HCT116 (cell line): ENCODE data around the gene NHSL1. TPM values are rescaled to one million over a fixed set of nuclear protein-coding genes. Genes with fewer than 3 reads are reported as not detected.

Experiments
- ATAC-seq: fragments of 200-7000 bp; cut with Tn5 transposase; 2 replicates; pipeline ENCODE4 v1.9.1; 2020; ENCODE audit warnings: mild to moderate bottlenecking, moderate library complexity
- BruUV-seq: library from RNA; stranded (reverse); fragments of 400-500 nt; replicated peaks from 2 replicates; lab custom pipeline; 2021; lab: Mats Ljungman, UMichigan
- CTCF ChIA-PET: fragments of 300-600 bp; sonication (Branson Sonifier 250); formaldehyde crosslinking; loops from one replicate; lab custom pipeline; 2021; ENCODE audit warnings: antibody characterized with exemption; lab: Charles Lee
- POLR2A ChIA-PET: fragments of 300-600, 350-600 bp; sonication (Branson Sonifier 250); formaldehyde crosslinking; loops from one replicate; lab custom pipeline; 2021; ENCODE audit warnings: antibody characterized with exemption; lab: Charles Lee
- RAD21 ChIA-PET, 2 experiments: fragments of 300-600 bp; sonication (Branson Sonifier 250); formaldehyde crosslinking; loops; one replicate each; lab custom pipeline; 2023; ENCODE audit warnings: low total read pairs in 2 of 2; ENCODE audit not compliant: uncharacterized antibody in 2 of 2, unreplicated experiment in 2 of 2, low non-redundant PET in 1 of 2; lab: Charles Lee
- DNase-seq: peaks from one replicate; pipeline ENCODE4 v3.0.0-alpha.2; 2010; ENCODE audit warnings: low read depth, low spot score
- H2AFZ ChIP-seq: fragments of 200-600 bp; shearing (Covaris generic), sonication (generic); 2 replicates; pipeline ENCODE4 v1.6.1; 2017; ENCODE audit warnings: low read depth, mixed run types, mixed read lengths, antibody characterized with exemption, low read length; ENCODE audit not compliant: poor library complexity, severe bottlenecking
- H3K27ac ChIP-seq: 2 replicates; pipeline ENCODE4 v1.5.1; 2012; ENCODE audit warnings: low read depth, low read length
- H3K27me3 ChIP-seq: fragments of 200-600 bp; sonication (generic); 2 replicates; pipeline ENCODE4 v1.6.1; 2016; ENCODE audit warnings: mixed run types, low read length, mixed read lengths; ENCODE audit not compliant: insufficient read depth
- H3K36me3 ChIP-seq, 2 experiments: fragments of 200-500 bp in 1 of 2; fragments of 200-600 bp in 1 of 2; sonication (Bioruptor generic) in 1 of 2; sonication (generic) in 1 of 2; 2 replicates each; pipeline versions ENCODE4 v1.5.1 to v1.6.1; 2014 to 2016; ENCODE audit warnings: low read length in 2 of 2, inconsistent platforms in 1 of 2, mixed read lengths in 1 of 2, mixed run types in 1 of 2; ENCODE audit not compliant: insufficient read depth in 2 of 2, control insufficient read depth in 1 of 2
- H3K4me1 ChIP-seq, 2 experiments: fragments of 200-600 bp in 1 of 2; sonication (generic) in 1 of 2; 2 replicates each; pipeline versions ENCODE4 v1.5.1 to v1.6.1; 2012 to 2017; ENCODE audit warnings: low read length in 2 of 2, inconsistent platforms in 1 of 2, mild to moderate bottlenecking in 1 of 2, mixed read lengths in 1 of 2, mixed run types in 1 of 2, moderate library complexity in 1 of 2; ENCODE audit not compliant: insufficient read depth in 2 of 2, control insufficient read depth in 1 of 2
- H3K4me2 ChIP-seq: fragments of 200-600 bp; sonication (generic); 2 replicates; pipeline ENCODE4 v1.6.1; 2017; ENCODE audit warnings: mixed run types, low read length, mixed read lengths
- H3K4me3 ChIP-seq, 2 experiments: fragments of 200-600 bp in 1 of 2; sonication (generic) in 1 of 2; replicated peaks in 1 of 2; 2 replicates each; pipeline ENCODE4 v1.5.1; 2011 to 2016; ENCODE audit warnings: low read length in 2 of 2, control low read depth in 1 of 2, low read depth in 1 of 2, mild to moderate bottlenecking in 1 of 2, mixed read lengths in 1 of 2, mixed run types in 1 of 2
- H3K79me2 ChIP-seq: fragments of 200-600 bp; sonication (generic); 2 replicates; pipeline ENCODE4 v1.6.1; 2017; ENCODE audit warnings: mild to moderate bottlenecking, mixed run types, low read length, moderate library complexity, mixed read lengths; ENCODE audit not compliant: insufficient read depth
- H3K9ac ChIP-seq: fragments of 200-600 bp; sonication (generic); 2 replicates; pipeline ENCODE4 v1.6.1; 2016; ENCODE audit warnings: low read length, mixed read lengths
- H3K9me2 ChIP-seq: fragments of 200-600 bp; sonication (generic), shearing (Covaris generic); 2 replicates; pipeline ENCODE4 v1.6.1; 2017; ENCODE audit warnings: mixed run types, mild to moderate bottlenecking, moderate library complexity; ENCODE audit not compliant: insufficient read depth
- H3K9me3 ChIP-seq, 2 experiments: fragments of 200-500 bp in 1 of 2; fragments of 200-600 bp in 1 of 2; sonication (Bioruptor generic) in 1 of 2; sonication (generic) in 1 of 2; 2 replicates each; pipeline ENCODE4 v1.6.1; 2014 to 2017; ENCODE audit warnings: low read length in 2 of 2, mixed read lengths in 2 of 2, inconsistent platforms in 1 of 2, low read depth in 1 of 2, mild to moderate bottlenecking in 1 of 2, mixed run types in 1 of 2, moderate library complexity in 1 of 2; ENCODE audit not compliant: control insufficient read depth in 1 of 2, insufficient read depth in 1 of 2
- H4K20me1 ChIP-seq: fragments of 200-600 bp; sonication (generic), shearing (Covaris generic); 2 replicates; pipeline ENCODE4 v1.6.1; 2017; ENCODE audit warnings: mixed run types, mild to moderate bottlenecking, moderate library complexity; ENCODE audit not compliant: insufficient read depth
- EZH2 ChIP-seq: fragments of 200-600 bp; sonication (generic); IDR thresholded peaks from 2 replicates; pipeline ENCODE4 v1.6.1; 2017; ENCODE audit warnings: antibody characterized with exemption, mixed run types
- EZH2phosphoT487 ChIP-seq: fragments of 200-600 bp; IDR thresholded peaks from 2 replicates; pipeline ENCODE4 v1.6.1; 2018; ENCODE audit warnings: antibody characterized with exemption, borderline replicate concordance
- RAD21 ChIP-seq: IDR thresholded peaks from 2 replicates; pipeline ENCODE4 v1.6.1; 2012; ENCODE audit warnings: low read depth, mild to moderate bottlenecking
- intact Hi-C: fragments of 100-400 bp; cut with micrococcal nuclease; formaldehyde crosslinking; loops from 2 replicates; pipeline ENCODE4 v1.10.0; 2022
- total RNA-seq: library from RNA; stranded (reverse); gene quantifications from one replicate; pipeline ENCODE4 v1.2.1, GENCODE V29; 2021; ENCODE audit not compliant: unreplicated experiment
- TF ChIP-seq, protein P1 (sequence below): IDR thresholded peaks from 2 replicates; pipeline ENCODE4 v1.6.1; 2011; ENCODE audit warnings: mild to moderate bottlenecking, low read length, moderate library complexity; ENCODE audit not compliant: insufficient replicate concordance; ENCODE audit errors: extremely low read depth

NHSL1 gene
- total RNA-seq, 1 experiment from 2014 or later, result 15.4 TPM

DNA sequence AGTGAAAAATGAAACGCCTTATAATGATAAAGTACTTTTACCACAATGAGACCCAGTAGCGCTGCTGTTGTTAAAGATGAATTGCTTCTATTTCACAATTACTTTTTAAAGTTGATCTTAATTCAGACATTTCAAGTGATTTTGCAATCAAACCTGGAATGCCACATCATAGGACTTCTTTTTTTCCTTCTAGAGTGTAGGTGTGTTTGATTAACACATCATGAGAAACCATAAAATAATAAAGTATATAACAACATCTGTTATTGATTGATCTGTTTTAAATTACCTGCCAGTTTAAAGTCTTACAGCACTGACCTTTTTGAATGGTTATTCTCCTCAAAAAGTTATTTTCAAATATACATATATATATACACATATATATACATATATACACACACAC, 56.6 kb downstream of the NHSL1 start (continued):
- TF ChIP-seq EZH2phosphoT487, result no peak
- TF ChIP-seq RAD21, result no peak
- TF ChIP-seq, all 23 proteins: peak for 0

DNA sequence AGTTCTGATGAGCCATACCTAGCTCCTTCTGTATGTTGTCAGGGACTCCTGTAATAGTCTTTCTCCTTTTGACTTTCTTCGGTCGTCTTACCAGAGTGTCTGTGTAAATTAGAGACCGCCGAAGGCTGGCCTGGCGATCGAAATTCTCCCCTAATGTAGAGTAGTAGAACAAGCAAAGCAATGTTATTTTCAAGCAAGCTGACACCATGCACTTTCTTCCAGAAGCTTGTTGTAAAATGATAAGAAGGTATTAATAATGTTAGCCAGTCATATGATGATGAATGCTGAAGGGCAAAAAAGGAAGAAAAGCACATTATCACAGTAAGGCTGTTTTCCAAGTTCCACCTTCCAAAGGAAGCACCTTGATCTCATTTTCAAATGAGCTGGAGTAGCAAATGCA, 57.3 kb downstream of the NHSL1 start:
- Histone ChIP-seq H3K4me2 (no peak overlapping the region), H3K4me3 (no peak overlapping the region), H3K79me2 (no peaks in the 10 kb centered on the region), H3K9ac (no peak overlapping the region), H3K4me1 (peaks cover 0 to 13% of the 10 kb centered on the region in 2 experiments; a peak in 1 of 4 replicates), H3K36me3 (0 out of 4 replicates have a peak, but pooled peaks cover 0 to 2% of the 10 kb centered on the region in 2 experiments), H4K20me1 (no peaks in the 10 kb centered on the region), H3K9me2 (no peaks in the 10 kb centered on the region), H3K27me3 (no peaks in the 10 kb centered on the region), H3K9me3 (no peaks in the 10 kb centered on the region), H2AFZ (no peak overlapping the region), H3K27ac (no peak overlapping the region)
- no peak for DNase-seq
- POLR2A ChIA-PET, result no interaction called here
- no peak for TF ChIP-seq EZH2
- TF ChIP-seq, protein P1, sequence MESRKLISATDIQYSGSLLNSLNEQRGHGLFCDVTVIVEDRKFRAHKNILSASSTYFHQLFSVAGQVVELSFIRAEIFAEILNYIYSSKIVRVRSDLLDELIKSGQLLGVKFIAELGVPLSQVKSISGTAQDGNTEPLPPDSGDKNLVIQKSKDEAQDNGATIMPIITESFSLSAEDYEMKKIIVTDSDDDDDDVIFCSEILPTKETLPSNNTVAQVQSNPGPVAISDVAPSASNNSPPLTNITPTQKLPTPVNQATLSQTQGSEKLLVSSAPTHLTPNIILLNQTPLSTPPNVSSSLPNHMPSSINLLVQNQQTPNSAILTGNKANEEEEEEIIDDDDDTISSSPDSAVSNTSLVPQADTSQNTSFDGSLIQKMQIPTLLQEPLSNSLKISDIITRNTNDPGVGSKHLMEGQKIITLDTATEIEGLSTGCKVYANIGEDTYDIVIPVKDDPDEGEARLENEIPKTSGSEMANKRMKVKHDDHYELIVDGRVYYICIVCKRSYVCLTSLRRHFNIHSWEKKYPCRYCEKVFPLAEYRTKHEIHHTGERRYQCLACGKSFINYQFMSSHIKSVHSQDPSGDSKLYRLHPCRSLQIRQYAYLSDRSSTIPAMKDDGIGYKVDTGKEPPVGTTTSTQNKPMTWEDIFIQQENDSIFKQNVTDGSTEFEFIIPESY, result no peak
- ATAC-seq, result no peak
- RAD21 ChIA-PET, result no interaction called here
- CTCF ChIA-PET, result no interaction called here
- BruUV-seq, result no TSS peak
- intact Hi-C loops, result no loop called here
